MCF 10A (cell line): ENCODE data around the gene KAT2B. TPM values are rescaled to one million over a fixed set of nuclear protein-coding genes. Genes with fewer than 3 reads are reported as not detected.

Experiments used
- BruUV-seq: library from RNA; stranded (reverse); fragments of 400-500 nt; replicated peaks from 2 replicates; lab custom pipeline; 2021; lab: Mats Ljungman, UMichigan
- CTCF ChIA-PET: fragments of 300-600 bp; sonication (Branson Sonifier 250); formaldehyde crosslinking; extraction: SDS; loops from one replicate; lab custom pipeline; 2021; ENCODE audit warnings: antibody characterized with exemption, inconsistent platforms; lab: Yijun Ruan, JAX
- POLR2A ChIA-PET: fragments of 300-600, 350-650 bp; sonication (Branson Sonifier 250); formaldehyde crosslinking; extraction: SDS; loops from one replicate; lab custom pipeline; 2020; ENCODE audit warnings: antibody characterized with exemption, inconsistent platforms; lab: Yijun Ruan, JAX
- DNase-seq: peaks from one replicate; pipeline ENCODE4 v3.0.0-alpha.2; 2018; ENCODE audit not compliant: unreplicated experiment
- H3K27ac Mint-ChIP-seq: one replicate; pipeline ENCODE4 v1.8.0; 2022; ENCODE audit warnings: mild to moderate bottlenecking, low read depth, mixed read lengths; ENCODE audit not compliant: unreplicated experiment
- H3K27me3 Mint-ChIP-seq: one replicate; pipeline ENCODE4 v1.8.0; 2022; ENCODE audit warnings: mixed read lengths; ENCODE audit not compliant: insufficient read depth, unreplicated experiment
- H3K36me3 Mint-ChIP-seq: one replicate; pipeline ENCODE4 v1.8.0; 2022; ENCODE audit warnings: mild to moderate bottlenecking, moderate library complexity, mixed read lengths; ENCODE audit not compliant: insufficient read depth, unreplicated experiment
- H3K4me1 Mint-ChIP-seq: one replicate; pipeline ENCODE4 v1.8.0; 2022; ENCODE audit warnings: mixed read lengths; ENCODE audit not compliant: insufficient read depth, unreplicated experiment
- H3K4me3 Mint-ChIP-seq: one replicate; pipeline ENCODE4 v1.8.0; 2022; ENCODE audit warnings: mild to moderate bottlenecking, moderate library complexity, mixed read lengths; ENCODE audit not compliant: unreplicated experiment
- H3K9me3 Mint-ChIP-seq: one replicate; pipeline ENCODE4 v1.8.0; 2022; ENCODE audit warnings: mixed read lengths; ENCODE audit not compliant: unreplicated experiment
- intact Hi-C: fragments of 100-400 bp; cut with micrococcal nuclease; formaldehyde crosslinking; loops from 2 replicates; pipeline ENCODE4 v1.14.1; 2022
- total RNA-seq: library from RNA; stranded (reverse); gene quantifications from 2 replicates; pipeline ENCODE4 v1.2.3, GENCODE V29; 2022
- TF ChIP-seq, protein P1 (sequence below): fragments of 200-600 bp; IDR thresholded peaks from one replicate; pipeline ENCODE4 v1.8.0; 2022; ENCODE audit warnings: antibody characterized with exemption, mild to moderate bottlenecking; ENCODE audit not compliant: unreplicated experiment

The KAT2B gene
- total RNA-seq, 1 experiment from 2014 or later = 9.4 TPM

DNA sequence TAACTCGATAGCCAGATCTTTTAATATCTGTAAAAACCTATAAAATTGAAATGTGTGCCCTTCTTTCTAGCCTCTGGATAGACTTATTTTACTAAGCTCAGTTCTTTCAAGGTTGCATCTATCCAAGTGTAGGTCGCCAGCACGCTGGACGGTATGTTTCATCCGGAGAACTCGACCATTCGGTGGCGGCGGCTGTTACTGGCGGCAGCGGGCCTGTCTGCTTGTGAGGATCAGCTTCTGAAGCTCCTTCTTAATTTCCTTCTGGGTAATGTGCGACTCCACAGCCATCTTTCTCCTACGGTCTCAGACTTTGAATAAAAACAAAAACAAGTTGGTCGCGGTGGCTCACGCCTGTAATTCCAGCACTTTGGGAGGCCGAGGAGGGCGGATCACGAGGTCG lies 32.3 kb upstream of the KAT2B start:
- H3K4me3 Mint-ChIP-seq = no peak overlapping the region
- POLR2A ChIA-PET = interaction anchor here (0.9 kb wide), 1 partner anchor 16 kb away, joined by 4 read pairs; no protein-coding TSS in a partner anchor

DNA sequence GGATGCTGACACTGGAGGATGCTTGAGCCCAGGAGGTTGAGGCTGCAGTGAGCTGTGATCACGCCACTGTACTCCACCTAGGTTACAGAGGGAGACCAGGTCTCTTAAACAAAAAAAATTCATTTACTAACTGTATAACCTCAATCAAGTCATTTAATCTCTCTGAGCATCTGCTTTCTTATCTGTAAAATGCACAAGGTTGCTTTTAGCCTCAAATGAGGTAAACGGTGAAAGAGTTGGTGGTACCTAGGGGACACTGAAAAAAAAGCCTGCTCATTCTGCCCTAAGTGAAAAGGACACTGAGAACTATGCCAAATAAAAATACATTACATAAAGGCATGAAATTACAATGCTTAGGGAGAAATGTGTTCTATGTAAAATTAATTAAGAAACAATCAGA lies 31.6 kb upstream of the KAT2B start:
- no peak overlapping the region for H3K4me3 Mint-ChIP-seq
- no peaks in the 10 kb centered on the region for H3K36me3 Mint-ChIP-seq
- no peak overlapping the region for H3K27ac Mint-ChIP-seq
- ChIA-PET CTCF (interaction anchor here (1.8 kb wide), 1 partner anchor 32 kb away, joined by 9 read pairs; no protein-coding TSS in a partner anchor), POLR2A (interaction anchor here (0.9 kb wide), 1 partner anchor 16 kb away, joined by 4 read pairs; no protein-coding TSS in a partner anchor)
- TF ChIP-seq, protein P1, sequence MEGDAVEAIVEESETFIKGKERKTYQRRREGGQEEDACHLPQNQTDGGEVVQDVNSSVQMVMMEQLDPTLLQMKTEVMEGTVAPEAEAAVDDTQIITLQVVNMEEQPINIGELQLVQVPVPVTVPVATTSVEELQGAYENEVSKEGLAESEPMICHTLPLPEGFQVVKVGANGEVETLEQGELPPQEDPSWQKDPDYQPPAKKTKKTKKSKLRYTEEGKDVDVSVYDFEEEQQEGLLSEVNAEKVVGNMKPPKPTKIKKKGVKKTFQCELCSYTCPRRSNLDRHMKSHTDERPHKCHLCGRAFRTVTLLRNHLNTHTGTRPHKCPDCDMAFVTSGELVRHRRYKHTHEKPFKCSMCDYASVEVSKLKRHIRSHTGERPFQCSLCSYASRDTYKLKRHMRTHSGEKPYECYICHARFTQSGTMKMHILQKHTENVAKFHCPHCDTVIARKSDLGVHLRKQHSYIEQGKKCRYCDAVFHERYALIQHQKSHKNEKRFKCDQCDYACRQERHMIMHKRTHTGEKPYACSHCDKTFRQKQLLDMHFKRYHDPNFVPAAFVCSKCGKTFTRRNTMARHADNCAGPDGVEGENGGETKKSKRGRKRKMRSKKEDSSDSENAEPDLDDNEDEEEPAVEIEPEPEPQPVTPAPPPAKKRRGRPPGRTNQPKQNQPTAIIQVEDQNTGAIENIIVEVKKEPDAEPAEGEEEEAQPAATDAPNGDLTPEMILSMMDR = no peak
- intact Hi-C loops = no loop called here
- H3K27me3 Mint-ChIP-seq = no peaks in the 10 kb centered on the region
- BruUV-seq = no TSS peak
- peaks cover 5% of the 10 kb centered on the region for H3K4me1 Mint-ChIP-seq
- DNase-seq = no peak
- H3K9me3 Mint-ChIP-seq = no peaks in the 10 kb centered on the region

More for the DNA sequence above, 32.3 kb upstream of the KAT2B start:
- BruUV-seq = no TSS peak
- no peaks in the 10 kb centered on the region for H3K4me1 Mint-ChIP-seq
- intact Hi-C loops = no loop called here
- no peaks in the 10 kb centered on the region for H3K36me3 Mint-ChIP-seq
- no peak overlapping the region for H3K27ac Mint-ChIP-seq
- no peaks in the 10 kb centered on the region for H3K9me3 Mint-ChIP-seq
- CTCF ChIA-PET = interaction anchor here (0.8 kb wide), 1 partner anchor 1448 kb away, joined by 5 read pairs; no protein-coding TSS in a partner anchor
- no peaks in the 10 kb centered on the region for H3K27me3 Mint-ChIP-seq
- DNase-seq = no peak
- TF ChIP-seq, protein P1 = no peak

DNA sequence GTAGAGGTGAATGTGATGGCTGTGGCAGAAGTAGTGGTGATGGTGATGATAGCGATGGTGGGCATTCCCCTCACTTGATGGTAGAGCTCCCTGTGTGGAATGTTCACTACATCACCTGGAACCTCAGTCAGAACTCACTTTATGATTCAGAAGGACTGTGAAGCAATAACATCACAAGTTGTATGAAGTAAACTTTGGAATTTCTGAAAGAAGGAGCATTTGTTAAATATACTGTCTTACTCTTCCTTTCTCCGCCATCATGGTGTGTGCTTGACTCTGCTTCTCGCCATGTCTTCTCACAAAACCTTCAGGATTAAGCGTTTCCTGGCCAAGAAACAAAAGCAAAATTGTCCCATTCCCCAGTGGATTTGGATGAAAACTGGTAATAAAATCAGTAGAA lies 28.1 kb upstream of the KAT2B start, which contains the start of gene PP2D1:
Gene PP2D1, minus strand, starts transcription at position 101 of the 400 bp plus-strand sequence. CDS start 192 bp downstream, outside the sequence.
- Mint-ChIP-seq H3K27ac (no peak within 1 kb of the TSS), H3K36me3 (no peaks in the 10 kb centered on the region), H3K27me3 (no peaks in the 10 kb centered on the region), H3K4me3 (no peak within 1 kb of the TSS), H3K4me1 (peaks cover 5% of the 10 kb centered on the region), H3K9me3 (no peaks in the 10 kb centered on the region)
- TF ChIP-seq, protein P1 = no peak
- intact Hi-C loops = no loop called here
- POLR2A ChIA-PET = interaction anchor here (0.7 kb wide), 1 partner anchor 206 kb away, joined by 3 read pairs; no protein-coding TSS in a partner anchor
- BruUV-seq = no TSS peak
- CTCF ChIA-PET = interaction anchor here (0.6 kb wide), 1 partner anchor 314 kb away, joined by 3 read pairs; no protein-coding TSS in a partner anchor
- no peak for DNase-seq

DNA sequence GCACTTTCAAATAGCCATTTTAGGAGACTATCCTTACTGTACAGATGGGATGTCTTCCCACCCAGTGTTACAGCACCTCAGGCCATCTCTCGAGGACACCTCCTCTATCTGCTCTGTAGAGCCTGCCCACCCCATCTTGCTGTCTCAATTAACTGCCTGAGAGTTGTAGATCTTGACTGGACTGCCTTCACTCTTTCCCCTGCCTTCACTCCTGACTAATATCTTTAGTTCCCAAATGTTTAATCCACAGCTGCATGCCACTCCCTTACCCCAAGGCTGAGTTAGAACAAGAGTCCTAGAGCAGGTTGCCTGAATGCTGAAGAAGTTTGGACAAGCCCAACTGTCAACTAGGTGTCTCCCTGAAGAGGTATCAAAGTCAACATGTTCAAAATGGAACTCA lies 26.9 kb upstream of the KAT2B start:
- Mint-ChIP-seq H3K27me3 (no peaks in the 10 kb centered on the region), H3K27ac (no peak overlapping the region), H3K9me3 (no peaks in the 10 kb centered on the region), H3K36me3 (no peaks in the 10 kb centered on the region), H3K4me3 (no peak overlapping the region), H3K4me1 (peaks cover 5% of the 10 kb centered on the region)
- ChIA-PET POLR2A (no interaction called here), CTCF (interaction anchor here (0.6 to 0.9 kb wide), 2 partner anchors 12 to 370 kb away, joined by 3 read pairs; no protein-coding TSS in a partner anchor)
- intact Hi-C loops = no loop called here
- BruUV-seq = no TSS peak
- TF ChIP-seq, protein P1 = no peak
- no peak for DNase-seq
